Measurements from ENCODE around the gene ISG15.
"Not testable (repeated sequence)": the region's sequence is repeated elsewhere in the genome, so short reads cannot be mapped to it uniquely, and the experiment has no call there.

The ISG15 gene

DNA sequence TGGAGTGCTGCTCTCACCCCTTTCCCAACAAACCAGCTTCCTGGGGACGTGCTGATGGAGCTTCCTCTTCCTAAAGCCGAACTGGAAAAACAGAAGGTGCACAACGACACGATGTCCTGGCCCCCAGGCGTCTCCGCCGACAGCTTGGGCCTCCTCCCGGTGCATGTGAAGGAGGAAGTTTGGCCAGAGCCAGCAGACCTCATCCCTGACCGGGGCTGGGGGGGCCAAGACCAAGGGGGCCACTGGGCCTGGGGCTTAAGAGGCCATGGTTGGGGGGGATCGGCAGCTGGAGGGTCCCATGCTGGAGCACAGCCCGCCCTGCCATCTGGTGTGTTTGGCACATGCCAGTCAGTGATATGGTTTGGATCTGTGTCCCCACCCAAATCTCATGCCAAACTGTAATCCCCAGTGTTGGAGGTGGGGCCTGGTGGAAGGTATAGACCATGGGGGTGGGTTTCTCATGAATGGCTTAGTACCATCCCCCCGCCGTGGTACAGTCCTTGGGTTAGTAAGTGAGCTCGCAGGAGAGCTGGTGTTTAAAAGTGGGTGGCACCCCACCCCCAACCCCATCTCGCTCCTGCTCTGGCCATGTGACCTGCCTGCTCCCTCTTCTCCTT, 19.8 kb upstream of the ISG15 start:
- in situ Hi-C loops (cut with MboI; ENCODE audit: low sequenced_read_pairs): no loop called here

DNA sequence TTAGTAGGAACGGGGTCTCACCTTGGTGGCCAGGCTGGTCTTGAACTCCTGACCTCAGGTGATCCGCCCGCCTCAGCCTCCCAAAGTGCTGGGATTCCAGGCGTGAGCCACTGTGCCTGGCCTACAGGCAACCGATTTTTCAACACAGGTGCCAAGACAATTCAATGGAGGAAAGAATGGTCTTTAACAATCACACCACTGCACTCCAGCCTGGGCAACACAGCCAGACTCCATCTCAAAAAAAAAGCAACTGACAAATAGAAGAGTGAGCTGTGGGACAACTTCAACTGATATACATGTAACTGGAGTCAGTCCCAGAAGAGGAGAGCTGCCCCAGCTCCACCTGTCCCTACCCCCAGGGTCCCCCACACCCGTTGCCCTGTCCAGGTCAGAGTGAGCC, 18.8 kb upstream of the ISG15 start:
- in situ Hi-C loops (cut with MboI; ENCODE audit: low sequenced_read_pairs): not testable (repeated sequence)

DNA sequence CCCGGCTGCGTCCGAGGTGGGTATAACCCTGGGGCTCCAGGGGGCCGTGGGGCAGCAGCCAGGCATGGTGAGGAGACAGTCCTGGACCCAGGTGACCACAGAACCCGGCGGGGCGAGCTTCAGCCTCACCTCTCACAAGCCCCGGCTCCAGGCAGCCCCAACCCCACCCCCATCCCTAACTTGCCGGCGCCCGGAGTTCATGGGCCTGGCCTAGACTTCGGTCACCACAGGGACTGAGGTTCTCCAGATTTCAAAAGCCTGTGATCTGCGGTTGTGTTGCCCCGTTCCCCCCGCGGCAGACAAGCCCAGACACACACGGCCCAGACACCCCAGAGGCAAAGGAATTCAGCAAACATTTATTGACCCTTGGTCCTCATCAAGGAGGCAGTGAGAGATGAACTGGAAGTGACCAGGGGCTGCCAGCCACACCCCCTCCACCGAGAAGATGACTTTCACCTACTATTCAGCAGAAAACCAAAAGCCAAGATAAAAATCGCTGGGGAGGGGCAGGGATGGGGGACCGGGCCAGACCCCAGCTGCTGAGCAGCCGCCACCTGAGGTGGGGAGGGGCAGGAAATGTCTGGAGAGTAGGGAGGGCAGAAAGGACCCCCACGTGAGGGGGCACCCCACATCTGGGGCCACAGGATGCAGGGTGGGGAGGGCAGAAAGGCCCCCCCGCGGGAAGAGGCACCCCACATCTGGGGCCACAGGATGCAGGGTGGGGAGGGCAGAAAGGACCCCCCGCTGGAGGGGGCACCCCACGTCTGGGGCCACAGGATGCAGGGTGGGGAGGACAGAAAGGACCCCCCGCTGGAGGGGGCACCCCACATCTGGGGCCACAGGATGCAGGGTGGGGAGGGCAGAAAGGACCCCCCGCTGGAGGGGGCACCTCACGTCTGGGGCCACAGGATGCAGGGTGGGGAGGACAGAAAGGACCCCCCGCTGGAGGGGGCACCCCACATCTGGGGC, 17.3 kb upstream of the ISG15 start:
- in situ Hi-C loops (cut with MboI; ENCODE audit: low sequenced_read_pairs): no loop called here

DNA sequence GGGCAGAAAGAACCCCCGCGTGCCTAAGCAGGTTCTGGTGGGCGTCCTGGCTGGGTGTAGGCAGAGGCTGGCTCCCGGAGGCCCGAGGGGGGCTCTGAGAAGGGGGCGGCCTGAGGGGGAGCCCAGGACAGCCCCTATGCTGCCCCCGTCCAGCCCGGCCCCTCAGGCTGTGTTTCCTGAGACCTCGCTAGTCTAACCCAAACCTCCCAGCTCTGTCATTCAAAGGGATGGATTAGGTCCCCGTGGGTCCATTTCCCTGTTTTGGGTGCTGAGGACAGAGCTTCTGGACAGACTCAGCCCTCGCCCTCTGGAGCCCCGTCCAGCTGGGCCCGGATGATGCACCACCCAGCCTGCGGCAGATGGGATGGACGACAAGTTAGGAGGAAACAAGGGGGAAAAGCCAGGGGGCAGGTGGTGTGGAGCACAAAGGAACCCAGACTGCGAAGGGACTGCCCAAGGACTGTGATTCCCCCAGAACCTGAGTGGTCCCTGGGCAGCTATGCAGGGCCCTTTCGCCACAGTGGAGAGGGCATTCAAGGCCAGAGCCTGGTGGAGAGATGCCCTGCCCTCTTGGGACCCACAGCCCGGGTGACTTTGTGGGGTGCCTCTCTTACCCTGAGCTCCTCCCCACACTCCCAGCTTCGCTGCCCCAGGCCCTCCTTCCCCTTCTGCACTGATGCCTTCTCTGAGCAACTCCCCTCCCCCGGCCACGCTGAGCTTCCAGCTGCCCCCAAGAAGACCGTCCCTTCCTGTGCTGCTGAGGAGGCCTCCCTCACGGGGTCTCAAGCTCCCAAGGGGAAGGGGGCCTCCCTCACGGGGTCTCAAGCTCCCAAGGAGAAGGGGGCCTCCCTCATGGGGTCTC, 16.2 kb upstream of the ISG15 start:
- in situ Hi-C loops (cut with MboI; ENCODE audit: low sequenced_read_pairs): no loop called here

DNA sequence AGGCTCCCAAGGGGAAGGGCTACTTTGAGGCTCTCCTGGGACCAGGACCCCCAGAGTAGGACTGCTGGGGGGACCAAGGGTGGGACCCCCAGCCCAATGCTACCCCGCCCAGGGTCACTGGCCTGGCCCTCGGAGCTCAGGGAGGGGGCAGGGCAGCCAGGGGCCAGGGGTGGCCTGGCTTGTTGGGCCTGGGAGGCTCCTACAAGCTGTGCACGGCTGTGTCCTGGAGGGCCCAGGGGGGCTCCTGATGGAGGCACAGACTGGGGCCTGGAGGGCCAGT, 15.6 kb upstream of the ISG15 start:
- in situ Hi-C loops (cut with MboI; ENCODE audit: low sequenced_read_pairs): no loop called here

DNA sequence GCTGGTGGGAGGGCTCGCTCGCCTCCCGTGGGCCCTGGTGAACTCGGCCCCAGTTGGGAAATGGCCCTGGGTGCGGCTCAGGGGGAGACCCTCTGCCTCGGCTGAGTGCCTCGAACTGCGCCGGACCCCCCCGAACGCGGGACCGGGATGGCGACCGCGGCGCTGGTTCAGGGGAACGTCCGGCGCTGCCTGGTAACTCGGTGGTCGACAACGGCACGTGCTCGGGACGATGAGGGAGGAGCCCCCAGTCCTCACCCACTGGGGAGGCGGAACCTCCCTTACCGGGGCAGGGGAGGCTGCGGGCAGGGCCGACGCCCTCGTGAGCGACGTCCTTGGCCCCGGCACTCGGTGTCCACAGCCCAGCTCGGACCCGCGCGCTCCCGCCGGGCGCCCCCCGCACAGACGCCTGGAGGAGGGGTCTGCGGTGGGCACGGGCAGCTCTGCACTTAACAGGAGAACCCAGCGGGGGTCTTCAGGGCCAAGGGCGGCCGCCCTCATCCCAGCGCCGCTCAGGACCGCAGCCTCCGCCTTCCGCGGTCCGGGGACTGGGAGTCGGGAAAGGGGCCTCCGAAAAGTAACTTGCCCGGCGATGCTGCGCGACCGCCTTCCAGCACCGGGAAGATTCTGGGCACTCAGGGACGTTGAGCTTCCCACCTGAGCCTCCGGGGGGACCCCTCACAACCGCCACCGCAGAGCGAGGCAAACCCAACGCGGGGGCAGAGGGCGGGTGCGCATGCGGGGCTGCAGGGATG, 15.1 kb upstream of the ISG15 start:
- in situ Hi-C loops (cut with MboI; ENCODE audit: low sequenced_read_pairs): no loop called here

DNA sequence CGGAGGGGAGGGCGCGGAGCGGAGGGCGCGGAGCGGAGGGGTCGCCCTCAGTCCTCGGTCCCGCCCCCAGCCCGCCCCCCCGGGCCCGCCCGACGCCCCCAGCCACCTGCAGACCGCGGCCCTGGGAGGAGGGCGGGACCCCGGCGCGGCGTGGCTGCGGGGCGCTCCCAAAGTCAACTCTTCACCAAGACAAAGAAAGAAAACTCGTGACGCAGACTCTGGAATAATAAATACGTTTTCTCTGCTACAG, 14.6 kb upstream of the ISG15 start:
- in situ Hi-C loops (cut with MboI; ENCODE audit: low sequenced_read_pairs): no loop called here

DNA sequence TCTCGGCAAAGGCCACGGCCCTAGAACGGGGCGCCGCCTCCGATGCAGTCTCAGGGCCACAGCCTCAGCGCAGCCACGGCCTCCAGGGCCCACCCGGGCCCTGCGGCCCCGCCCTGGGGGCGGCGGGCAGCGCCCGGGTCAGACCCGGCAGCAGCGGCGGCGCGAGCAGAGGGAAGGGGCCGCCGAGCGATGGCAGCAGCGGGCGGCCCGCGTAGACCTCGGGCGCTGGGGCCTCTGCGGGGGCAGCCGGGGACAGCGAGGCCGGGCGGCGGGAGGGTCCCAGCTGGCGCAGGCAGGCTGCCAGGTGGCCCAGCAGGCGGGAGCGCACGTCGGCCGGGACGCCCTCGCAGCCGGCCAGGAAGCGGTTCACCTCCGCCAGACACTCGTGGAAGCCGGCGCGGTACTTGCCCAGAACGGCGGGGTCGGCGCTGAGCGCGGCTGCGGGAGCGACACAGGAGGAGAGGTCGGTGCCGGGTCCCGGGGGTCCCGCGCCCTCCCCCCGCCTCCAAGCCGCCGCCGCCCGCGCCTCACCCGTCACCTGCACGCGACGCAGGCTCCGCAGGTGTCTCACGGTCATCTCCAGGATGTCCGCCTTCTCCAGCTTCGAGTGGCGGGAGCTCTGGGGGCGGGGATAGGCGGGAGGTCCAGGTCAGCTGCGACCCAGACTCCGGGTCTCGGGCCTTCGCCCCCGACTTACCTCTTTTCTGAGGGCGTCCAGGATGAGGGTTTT, 14.1 kb upstream of the ISG15 start:
- in situ Hi-C loops (cut with MboI; ENCODE audit: low sequenced_read_pairs): no loop called here

DNA sequence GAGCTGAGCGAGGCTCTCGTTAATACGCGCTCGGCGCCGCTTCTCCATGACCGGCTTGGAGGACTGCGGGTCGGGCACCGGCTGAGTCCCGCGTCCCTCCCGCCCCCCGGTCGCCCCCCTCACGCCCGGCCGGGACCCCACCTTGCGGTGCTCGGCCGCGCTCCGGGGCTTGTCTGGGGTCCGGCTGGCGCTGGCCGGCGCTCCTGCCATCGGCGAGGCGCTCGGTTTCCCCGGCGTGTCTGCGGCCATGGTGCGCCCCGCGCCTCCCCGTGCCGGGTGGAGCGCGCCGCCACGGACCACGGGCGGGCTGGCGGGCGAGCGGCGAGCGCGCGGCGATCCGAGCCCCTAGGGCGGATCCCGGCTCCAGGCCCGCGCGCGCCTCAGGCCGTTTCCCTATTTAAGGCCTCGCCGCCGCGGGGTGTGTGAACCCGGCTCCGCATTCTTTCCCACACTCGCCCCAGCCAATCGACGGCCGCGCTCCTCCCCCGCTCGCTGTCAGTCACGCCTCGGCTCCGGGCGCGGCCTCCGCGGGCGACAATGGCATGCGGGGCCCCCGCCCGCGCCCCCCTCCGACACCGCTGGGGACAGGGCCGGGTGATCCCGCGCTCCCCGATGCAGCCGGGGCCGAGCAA, 13.5 kb upstream of the ISG15 start, which contains the start of gene HES4:
Gene HES4 (minus strand): TSS at position 373 of the 632 bp plus-strand sequence. CDS start 124 bp downstream, at position 249.
- in situ Hi-C loops (cut with MboI; ENCODE audit: low sequenced_read_pairs): no loop called here

DNA sequence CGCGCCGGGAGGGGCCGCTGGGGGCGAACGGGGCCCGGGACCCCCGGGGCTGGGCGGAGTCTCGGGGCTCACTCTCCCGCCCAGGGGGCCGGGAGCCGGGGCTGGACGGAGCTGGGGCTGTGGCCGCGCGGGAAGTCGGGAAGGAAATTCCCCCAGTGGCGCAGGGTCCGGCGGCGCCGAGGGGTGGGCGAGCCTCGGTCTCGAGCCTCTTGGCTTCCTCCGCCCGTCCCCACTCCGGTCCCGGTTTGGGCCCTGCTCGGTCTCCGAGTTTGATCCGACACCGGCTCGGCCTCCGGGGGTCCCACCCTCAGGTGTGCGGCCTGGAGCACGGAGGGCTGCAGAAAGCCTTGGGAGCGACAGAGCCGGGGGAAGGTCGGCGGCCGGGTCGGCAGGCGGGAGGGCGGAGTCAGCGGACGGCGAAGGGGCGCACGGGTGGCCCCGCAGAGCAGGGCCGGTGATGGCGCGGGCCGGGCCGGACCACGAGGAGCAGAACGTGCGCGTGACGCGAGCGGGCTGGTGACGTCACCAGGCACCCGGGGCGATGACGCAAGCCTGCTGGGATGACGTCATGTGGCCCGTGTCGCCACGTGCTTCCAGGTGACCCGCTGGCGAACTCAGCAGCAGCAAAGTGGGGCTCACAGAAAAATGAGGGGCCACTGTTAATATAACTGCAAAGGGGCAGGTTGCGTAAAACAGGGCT, 12.8 kb upstream of the ISG15 start:
- in situ Hi-C loops (cut with MboI; ENCODE audit: low sequenced_read_pairs): no loop called here

DNA sequence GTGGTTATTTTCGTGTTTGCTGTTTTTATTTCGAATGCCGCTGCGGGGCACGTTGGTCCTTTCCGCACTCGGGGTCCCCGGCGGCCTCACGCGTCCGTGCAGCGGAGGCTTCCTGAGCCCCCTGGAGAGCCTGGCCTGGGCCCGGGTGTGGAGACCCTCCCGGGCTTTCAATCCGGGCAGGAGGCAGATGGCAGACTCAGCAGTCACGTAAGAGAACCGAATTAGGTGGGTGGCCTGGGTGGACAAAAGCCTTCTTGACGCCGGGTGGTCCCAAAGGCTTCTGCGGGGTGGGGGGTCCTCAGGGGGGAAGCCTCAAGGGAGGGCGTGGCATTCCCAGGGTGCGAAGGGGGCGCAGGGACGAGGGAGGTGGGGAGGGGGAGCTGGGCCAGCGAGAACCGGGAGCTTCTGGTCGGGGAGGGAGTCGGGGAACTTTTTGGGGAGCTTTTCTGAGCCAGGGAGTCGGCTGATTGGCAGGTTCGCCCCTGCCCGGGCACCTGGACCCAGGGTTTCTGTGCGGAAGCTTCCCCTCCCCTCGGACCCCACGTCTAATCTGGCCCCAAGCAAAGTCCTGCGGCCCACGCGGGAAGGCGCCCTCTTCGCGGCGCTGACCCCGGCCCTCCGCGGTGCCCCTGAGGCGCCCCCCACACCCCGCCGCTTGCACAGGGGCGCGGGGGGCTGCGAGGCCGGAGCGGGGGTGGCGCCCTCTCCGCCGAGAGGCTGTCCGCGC, 12.1 kb upstream of the ISG15 start:
- in situ Hi-C loops (cut with MboI; ENCODE audit: low sequenced_read_pairs): no loop called here

DNA sequence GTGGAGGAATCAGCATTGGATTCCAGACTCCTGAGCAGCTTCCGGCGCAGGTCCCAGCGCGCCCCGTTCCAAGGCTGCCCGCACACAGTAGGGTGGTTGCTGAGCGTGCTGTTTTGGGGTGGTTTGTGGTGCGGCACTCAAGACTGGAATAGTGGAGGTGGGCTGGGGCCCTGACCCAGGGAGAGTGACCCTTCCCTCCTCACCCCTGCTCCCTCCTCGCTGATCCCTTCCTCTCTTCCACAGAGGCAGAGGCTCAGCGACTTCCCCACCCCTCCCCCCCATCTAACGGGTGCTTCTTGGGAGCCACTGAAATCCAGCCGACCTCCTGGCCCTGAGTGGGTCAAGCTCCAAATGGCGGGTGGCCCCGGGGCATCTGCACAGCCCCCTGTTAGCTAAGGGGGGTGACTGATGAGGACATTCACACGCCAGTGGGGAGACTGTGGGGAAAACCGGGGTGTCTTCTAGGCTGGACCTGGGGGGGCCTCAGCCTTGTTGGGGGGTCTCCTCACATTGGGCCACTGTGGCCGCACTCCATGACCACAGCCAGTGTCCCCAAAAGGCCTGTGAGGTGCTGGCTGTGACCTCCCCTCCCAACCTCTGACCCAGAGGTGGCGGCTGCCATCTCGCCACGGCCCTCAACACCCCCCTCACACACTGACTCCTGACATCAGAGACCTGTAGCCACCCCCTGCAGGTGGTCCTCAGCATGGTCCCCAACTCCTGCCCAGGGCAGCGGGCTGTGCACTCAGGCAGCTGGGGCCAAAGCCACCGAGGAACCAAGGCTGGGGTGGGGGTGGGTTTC, 9.5 kb upstream of the ISG15 start:
- in situ Hi-C loops (cut with MboI; ENCODE audit: low sequenced_read_pairs): no loop called here

DNA sequence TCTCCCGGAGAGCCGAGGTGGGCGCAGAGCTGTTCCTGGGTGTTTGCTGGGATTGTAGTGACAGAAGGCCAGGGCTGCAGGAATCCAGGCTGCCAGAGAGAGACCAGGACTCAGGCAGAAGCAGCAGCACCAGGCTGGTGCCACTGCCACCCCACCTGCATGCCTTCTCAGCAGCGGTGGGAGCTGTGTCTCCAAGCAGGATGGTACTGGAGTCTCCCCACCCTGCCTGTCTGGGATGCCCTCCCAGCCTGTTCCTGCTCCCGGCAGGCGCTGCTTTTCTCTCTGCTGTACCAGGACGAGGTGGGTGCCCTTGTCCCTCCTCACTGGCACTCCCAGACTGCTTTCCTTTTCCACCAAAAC, 8.9 kb upstream of the ISG15 start:
- in situ Hi-C loops (cut with MboI; ENCODE audit: low sequenced_read_pairs): no loop called here

DNA sequence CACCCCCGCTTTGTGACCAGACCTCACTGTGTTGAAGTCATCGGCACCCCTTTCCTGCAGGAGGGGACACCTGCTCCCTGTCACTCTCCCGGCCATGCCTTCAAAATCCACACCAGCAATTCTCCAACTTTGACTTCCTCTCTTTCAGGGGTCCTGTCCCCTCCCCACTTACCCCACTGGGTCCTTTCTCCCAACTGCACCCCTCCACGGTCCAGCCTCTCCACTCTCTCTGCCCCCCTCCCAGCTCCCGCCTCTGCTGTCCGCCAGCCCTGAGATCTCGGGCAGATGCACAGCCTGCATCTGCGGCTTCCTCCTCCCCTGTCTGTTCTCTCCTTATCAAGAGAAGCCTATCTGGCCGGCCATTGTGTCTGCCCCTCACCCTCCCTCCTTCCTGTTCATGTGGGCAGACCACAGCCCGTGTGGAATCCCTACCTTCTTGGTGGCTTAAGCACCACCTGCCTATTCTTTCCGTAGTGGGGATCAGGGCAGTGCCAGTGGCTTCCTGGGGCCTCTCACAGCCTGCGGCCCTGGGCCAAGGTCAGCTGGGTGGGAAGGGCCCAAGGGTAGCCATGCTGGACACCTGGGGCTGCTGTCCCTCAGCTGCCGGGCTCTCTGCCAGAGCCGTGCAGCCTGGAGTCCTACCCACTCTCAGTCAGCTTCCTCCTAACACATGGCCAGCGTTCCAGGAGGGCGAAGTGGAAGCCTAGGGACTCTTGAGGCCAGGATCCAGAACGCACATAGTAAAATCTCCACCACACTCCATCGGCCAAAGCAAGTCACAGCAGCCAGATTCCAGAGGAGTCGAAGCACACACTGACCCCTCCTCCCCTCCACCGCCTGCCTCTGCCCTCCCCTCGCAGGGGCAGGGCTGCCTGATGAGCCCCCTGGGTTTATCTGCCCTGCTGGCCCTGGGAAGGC, 8.3 kb upstream of the ISG15 start:
- in situ Hi-C loops (cut with MboI; ENCODE audit: low sequenced_read_pairs): no loop called here

DNA sequence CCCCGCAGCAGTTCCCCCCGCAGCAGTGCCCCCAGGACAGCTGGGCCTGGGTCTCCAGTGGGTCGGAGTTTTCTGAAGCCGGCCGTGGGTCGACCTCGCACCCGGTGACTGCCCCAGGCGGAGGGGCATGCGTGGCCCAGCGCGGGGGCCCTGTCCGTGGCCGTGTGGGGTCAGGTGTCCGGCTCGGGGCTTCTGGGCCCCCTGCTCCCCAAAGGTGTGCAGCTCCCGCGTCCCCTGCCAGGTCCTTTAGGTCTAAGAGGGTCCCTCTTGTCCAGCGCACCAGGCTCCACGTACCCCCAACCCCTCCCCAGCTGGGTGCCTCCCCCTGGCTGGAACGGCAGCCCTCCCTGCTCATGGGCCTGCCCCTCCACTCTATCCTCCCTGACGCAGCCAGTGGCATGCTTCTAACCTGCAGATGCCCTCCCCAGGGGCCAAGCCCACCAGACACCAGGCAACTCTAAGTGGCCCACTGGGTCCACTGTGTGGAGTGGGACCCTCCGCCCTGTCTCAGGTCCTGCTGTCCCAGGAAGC, 7.5 kb upstream of the ISG15 start:
- in situ Hi-C loops (cut with MboI; ENCODE audit: low sequenced_read_pairs): no loop called here

DNA sequence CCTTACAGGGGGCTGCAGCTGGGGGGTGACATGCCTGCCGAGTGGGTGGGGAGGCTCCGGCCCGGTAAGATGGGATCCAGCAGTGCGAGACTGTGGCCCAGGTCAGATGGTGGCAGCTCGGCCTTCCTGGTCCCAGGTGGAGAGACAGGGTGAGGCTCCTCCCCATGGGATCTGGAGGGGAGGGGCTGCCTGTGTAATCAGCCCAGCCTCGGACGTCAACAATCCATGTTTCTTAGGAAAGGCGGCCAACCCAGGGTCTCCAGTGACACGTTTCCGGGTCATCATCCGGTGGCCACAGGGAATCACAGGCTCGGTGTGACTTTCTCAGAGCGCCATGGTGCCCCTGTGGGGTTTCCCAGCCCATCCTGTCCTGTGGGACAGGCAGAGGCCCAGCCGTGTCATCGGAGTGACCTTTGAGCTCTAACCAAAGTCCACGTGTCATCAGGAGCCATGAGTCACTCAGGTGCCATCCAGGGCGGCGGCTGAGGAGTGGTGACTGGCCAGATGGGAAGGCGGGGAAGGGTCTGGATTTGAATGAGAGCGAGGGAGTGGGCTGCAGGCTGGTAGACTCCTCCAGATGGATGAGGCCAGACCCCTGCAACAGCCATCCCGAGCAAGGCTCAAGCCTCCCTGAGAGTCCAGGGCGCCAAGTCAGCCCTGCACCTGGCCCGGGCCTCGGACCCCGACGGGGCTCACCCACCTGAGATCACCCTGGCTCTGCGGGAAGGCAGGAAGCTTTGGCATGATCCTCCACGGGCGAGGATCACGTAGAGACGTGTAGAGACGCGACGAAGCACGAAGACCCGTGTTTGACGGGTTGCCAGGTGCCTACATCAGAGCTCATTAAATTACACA, 6.8 kb upstream of the ISG15 start:
- in situ Hi-C loops (cut with MboI; ENCODE audit: low sequenced_read_pairs): no loop called here

All from HL-60/S4 treated with phorbol 12-myristate 13-acetate at 8.2 ng/mL for 4 days and 3 days (cell line).